Stimulated activated naive B cell treated with anti-CD40 and anti-IgM and Interleukin-4, amounts not matched to agents 10 μg/mL and 1 μg/mL and 100 μg/mL, for 72 hours (primary cell): ENCODE data around the gene SHOC2.

Experiments
- ATAC-seq, 2 donors: fragments of 150-1000 bp; cut with Tn5 transposase; replicated peaks; 2 replicates each; pipeline ENCODE4 v1.10.0; 2021; ENCODE audit warnings: moderate library complexity in 1 of 2
- DNase-seq: peaks from one replicate; pipeline ENCODE4 v3.0.0; 2021
- H3K27ac Mint-ChIP-seq: one replicate; pipeline ENCODE4 v1.8.0; 2022; ENCODE audit warnings: mild to moderate bottlenecking, mixed read lengths
- H3K27me3 Mint-ChIP-seq, 2 donors: one replicate each; pipeline ENCODE4 v1.8.0; 2022; ENCODE audit warnings: mixed read lengths in 2 of 2
- H3K36me3 Mint-ChIP-seq, 2 donors: one replicate each; pipeline ENCODE4 v1.8.0; 2022; ENCODE audit warnings: mixed read lengths in 2 of 2, mild to moderate bottlenecking in 1 of 2
- H3K4me1 Mint-ChIP-seq, 2 donors: one replicate each; pipeline ENCODE4 v1.8.0; 2022; ENCODE audit warnings: mixed read lengths in 2 of 2, mild to moderate bottlenecking in 1 of 2
- H3K4me3 Mint-ChIP-seq, 2 donors: one replicate each; pipeline ENCODE4 v1.8.0; 2022; ENCODE audit warnings: mild to moderate bottlenecking in 2 of 2, mixed read lengths in 2 of 2, moderate library complexity in 1 of 2
- H3K9me3 Mint-ChIP-seq, 2 donors: one replicate each; pipeline ENCODE4 v1.8.0; 2022; ENCODE audit warnings: mixed read lengths in 2 of 2, mild to moderate bottlenecking in 1 of 2

SHOC2 gene

GRCh38 chr10:110946496-110946895 lies 27.1 kb downstream of the SHOC2 start:
- Mint-ChIP-seq H3K4me3 (no peak overlapping the region), H3K4me1 (peaks cover 39 to 76% of the 10 kb centered on the region in 2 donors), H3K27ac (no peak overlapping the region), H3K27me3 (no peaks in the 10 kb centered on the region), H3K36me3 (peaks cover 51 to 82% of the 10 kb centered on the region in 2 donors), H3K9me3 (peaks cover 3 to 5% of the 10 kb centered on the region in 2 donors)
- DNase-seq (no peak), ATAC-seq (no peak)

GRCh38 chr10:110947061-110947595 lies 27.7 kb downstream of the SHOC2 start:
- no peaks in the 10 kb centered on the region for H3K27me3 Mint-ChIP-seq
- H3K36me3 Mint-ChIP-seq = peaks cover 54 to 85% of the 10 kb centered on the region in 2 donors
- H3K4me1 Mint-ChIP-seq = peaks cover 39 to 76% of the 10 kb centered on the region in 2 donors
- peaks cover 4 to 5% of the 10 kb centered on the region in 2 donors for H3K9me3 Mint-ChIP-seq
- no peak overlapping the region for H3K27ac Mint-ChIP-seq
- no peak overlapping the region for H3K4me3 Mint-ChIP-seq
- DNase-seq (no peak), ATAC-seq (no peak)

DNA sequence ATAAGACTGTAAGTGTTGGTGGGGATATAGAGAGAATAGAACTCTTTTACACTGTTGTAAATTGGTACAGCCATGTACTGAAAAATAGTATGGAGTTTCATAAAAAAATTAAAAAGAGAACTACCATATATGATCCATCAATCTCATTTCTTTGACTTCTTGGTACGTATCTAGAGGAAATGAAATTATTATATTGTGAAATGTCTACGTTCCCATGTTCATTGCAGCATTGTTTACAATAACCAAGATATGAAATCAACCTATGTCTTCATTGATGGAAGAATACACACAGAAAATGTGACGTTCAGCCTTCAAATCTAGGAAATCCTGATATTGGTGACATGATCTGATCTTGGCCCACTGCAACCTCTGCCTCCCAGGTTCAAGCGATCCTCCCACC lies 32.0 kb downstream of the SHOC2 start:
- H3K4me3 Mint-ChIP-seq = no peak overlapping the region
- ATAC-seq (no peak), DNase-seq (no peak)
- H3K4me1 Mint-ChIP-seq = peaks cover 31 to 68% of the 10 kb centered on the region in 2 donors
- no peak overlapping the region for H3K27ac Mint-ChIP-seq
- peaks cover 42 to 73% of the 10 kb centered on the region in 2 donors for H3K36me3 Mint-ChIP-seq
- H3K9me3 Mint-ChIP-seq = peaks cover 4 to 6% of the 10 kb centered on the region in 2 donors
- no peaks in the 10 kb centered on the region for H3K27me3 Mint-ChIP-seq

GRCh38 chr10:110957606-110958005 lies 38.2 kb downstream of the SHOC2 start:
- Mint-ChIP-seq H3K27ac (no peak overlapping the region), H3K4me1 (peaks cover 30 to 57% of the 10 kb centered on the region in 2 donors), H3K9me3 (peaks cover 2 to 7% of the 10 kb centered on the region in 2 donors), H3K27me3 (no peaks in the 10 kb centered on the region), H3K4me3 (no peak overlapping the region), H3K36me3 (peaks cover 25 to 39% of the 10 kb centered on the region in 2 donors)
- ATAC-seq (no peak), DNase-seq (no peak)

- DNase-seq = no peak
- Mint-ChIP-seq H3K4me1 (peaks cover 35 to 63% of the 10 kb centered on the region in 2 donors), H3K9me3 (peaks cover 0 to 7% of the 10 kb centered on the region in 2 donors), H3K4me3 (no peak overlapping the region), H3K27ac (no peak overlapping the region), H3K36me3 (peaks cover 24 to 40% of the 10 kb centered on the region in 2 donors), H3K27me3 (no peaks in the 10 kb centered on the region)
- ATAC-seq = no peak
These were observed 40.3 kb downstream of the SHOC2 start for GRCh38 chr10:110959379-110960332.

DNA sequence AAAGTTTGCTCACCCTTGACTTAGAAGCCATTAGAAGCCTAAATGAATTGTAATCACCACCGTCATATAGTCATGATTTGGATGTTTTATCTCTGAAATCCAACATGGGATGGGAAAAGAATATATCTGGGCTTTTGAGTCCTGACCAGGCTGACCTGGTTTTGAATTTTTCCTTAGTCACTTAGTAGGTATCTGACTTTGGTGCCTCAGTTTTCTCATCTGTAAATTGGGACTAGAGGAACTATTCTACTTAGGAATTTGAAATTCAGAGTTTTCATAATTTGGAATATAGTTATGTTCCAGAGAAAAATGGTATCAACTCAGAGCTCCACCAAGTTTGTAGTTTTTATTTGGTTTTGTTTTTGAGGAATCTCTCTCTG lies 40.9 kb downstream of the SHOC2 start:
- H3K36me3 Mint-ChIP-seq = peaks cover 18 to 36% of the 10 kb centered on the region in 2 donors
- H3K4me1 Mint-ChIP-seq = peaks cover 29 to 58% of the 10 kb centered on the region in 2 donors
- no peak overlapping the region for H3K4me3 Mint-ChIP-seq
- no peak for ATAC-seq
- H3K9me3 Mint-ChIP-seq = peaks cover 0 to 3% of the 10 kb centered on the region in 2 donors
- no peak for DNase-seq
- H3K27me3 Mint-ChIP-seq = no peaks in the 10 kb centered on the region
- H3K27ac Mint-ChIP-seq = no peak overlapping the region

DNA sequence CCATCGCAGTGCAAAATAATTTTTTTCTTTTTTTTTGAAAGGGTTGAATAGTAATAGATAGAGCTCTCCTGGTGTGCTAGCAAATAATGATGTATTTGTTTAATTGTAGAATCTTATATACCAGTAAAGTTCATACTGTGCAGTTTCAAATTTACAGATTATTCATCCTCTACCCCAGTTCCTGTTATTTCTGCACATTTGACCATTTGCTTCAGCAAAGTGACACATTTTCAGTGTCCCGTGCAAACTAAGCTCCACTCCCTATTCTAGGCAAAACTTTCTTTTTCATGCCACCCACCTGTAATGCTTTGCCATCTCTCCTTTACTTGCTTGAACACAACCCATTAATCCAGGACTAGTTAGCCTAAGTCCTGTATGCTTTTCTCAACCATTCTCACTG lies 43.0 kb downstream of the SHOC2 start:
- peak; percentile 7 to 46 for ATAC-seq
- Mint-ChIP-seq H3K4me1 (peaks cover 28 to 52% of the 10 kb centered on the region in 2 donors), H3K27me3 (no peaks in the 10 kb centered on the region), H3K36me3 (peaks cover 16 to 28% of the 10 kb centered on the region in 2 donors), H3K27ac (no peak overlapping the region), H3K4me3 (no peak overlapping the region), H3K9me3 (peaks cover 0 to 3% of the 10 kb centered on the region in 2 donors)
- DNase-seq = no peak

- no peaks in the 10 kb centered on the region for H3K9me3 Mint-ChIP-seq
- no peak overlapping the region for H3K4me3 Mint-ChIP-seq
- H3K27me3 Mint-ChIP-seq = no peaks in the 10 kb centered on the region
- peaks cover 10 to 26% of the 10 kb centered on the region in 2 donors for H3K36me3 Mint-ChIP-seq
- H3K27ac Mint-ChIP-seq = peak overlapping the region; percentile 27
- ATAC-seq (no peak), DNase-seq (no peak)
- peaks cover 26 to 45% of the 10 kb centered on the region in 2 donors for H3K4me1 Mint-ChIP-seq
These were observed 43.8 kb downstream of the SHOC2 start for GRCh38 chr10:110963162-110963561.

DNA sequence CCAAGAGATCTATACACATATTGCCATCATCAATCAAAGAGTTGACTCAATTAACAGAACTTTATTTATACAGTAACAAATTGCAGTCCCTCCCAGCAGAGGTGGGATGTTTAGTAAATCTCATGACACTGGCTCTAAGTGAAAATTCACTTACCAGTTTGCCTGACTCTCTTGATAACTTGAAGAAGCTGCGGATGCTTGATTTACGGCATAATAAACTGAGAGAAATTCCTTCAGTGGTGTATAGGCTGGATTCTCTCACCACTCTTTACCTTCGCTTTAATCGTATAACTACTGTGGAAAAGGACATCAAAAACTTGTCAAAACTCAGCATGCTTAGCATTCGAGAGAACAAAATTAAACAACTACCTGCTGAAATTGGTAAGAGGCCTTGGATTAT lies 45.3 kb downstream of the SHOC2 start:
- H3K27ac Mint-ChIP-seq = no peak overlapping the region
- peaks cover 25 to 39% of the 10 kb centered on the region in 2 donors for H3K4me1 Mint-ChIP-seq
- H3K4me3 Mint-ChIP-seq = no peak overlapping the region

DNA sequence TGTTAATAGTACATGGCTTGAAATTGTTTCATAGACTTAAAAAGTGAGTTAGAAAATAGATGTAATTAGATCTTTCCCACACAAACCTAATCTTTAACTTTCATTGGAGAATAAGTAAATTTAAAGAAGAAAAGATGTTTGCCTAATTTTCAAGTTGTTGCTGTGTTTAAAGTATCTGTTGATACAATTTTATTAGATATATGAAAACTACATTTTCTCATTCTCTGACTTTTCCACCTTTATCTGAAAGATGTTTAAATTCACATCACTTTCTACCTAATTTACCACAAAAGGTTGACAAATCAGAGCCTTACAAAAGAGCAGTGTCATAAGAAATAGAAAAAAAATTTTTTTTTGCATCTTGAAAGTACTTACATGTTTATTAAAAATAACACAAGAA lies 45.8 kb downstream of the SHOC2 start:
- Mint-ChIP-seq H3K27ac (no peak overlapping the region), H3K9me3 (no peaks in the 10 kb centered on the region), H3K4me3 (no peak overlapping the region), H3K4me1 (peaks cover 26 to 44% of the 10 kb centered on the region in 2 donors), H3K27me3 (no peaks in the 10 kb centered on the region), H3K36me3 (peaks cover 15 to 27% of the 10 kb centered on the region in 2 donors)
- ATAC-seq = no peak
- no peak for DNase-seq

More for the DNA sequence above, 45.3 kb downstream of the SHOC2 start:
- ATAC-seq (no peak), DNase-seq (no peak)
- H3K27me3 Mint-ChIP-seq = no peaks in the 10 kb centered on the region
- H3K36me3 Mint-ChIP-seq = peaks cover 11 to 23% of the 10 kb centered on the region in 2 donors
- H3K9me3 Mint-ChIP-seq = no peaks in the 10 kb centered on the region

GRCh38 chr10:110966146-110966545 lies 46.7 kb downstream of the SHOC2 start:
- ATAC-seq (no peak), DNase-seq (no peak)
- peaks cover 33 to 53% of the 10 kb centered on the region in 2 donors for H3K4me1 Mint-ChIP-seq
- peaks cover 0 to 3% of the 10 kb centered on the region in 2 donors for H3K9me3 Mint-ChIP-seq
- no peaks in the 10 kb centered on the region for H3K27me3 Mint-ChIP-seq
- H3K36me3 Mint-ChIP-seq = peaks cover 23 to 37% of the 10 kb centered on the region in 2 donors
- no peak overlapping the region for H3K4me3 Mint-ChIP-seq
- H3K27ac Mint-ChIP-seq = no peak overlapping the region

DNA sequence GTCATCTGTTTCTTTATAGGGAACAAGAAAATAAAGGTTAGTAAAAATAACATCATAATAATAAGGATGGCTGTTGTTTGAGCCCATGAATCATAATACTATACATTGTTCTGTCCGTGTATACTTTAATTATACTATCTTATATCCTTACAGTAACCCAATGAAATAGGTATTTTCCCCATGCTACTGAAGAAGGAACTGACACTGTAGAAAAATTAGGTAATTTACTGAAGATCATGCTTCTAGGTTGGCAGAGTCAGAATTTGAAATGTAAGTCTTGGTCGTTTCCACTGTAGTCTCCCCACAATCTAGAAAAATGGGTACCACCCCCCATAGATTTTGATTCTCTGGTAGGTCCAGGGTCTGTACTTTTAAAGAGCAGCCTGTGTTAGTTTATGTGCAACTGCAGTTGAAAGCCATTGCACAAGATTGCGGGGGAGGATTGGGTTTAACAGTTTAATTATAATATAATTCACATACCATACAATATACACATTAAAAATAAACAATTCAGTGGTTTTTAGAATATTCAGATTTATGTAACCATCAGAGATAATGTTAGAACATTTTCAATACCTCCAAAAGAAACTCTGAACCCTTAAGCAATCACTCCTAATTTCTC lies 47.7 kb downstream of the SHOC2 start:
- Mint-ChIP-seq H3K27ac (no peak overlapping the region), H3K9me3 (peaks cover 0 to 3% of the 10 kb centered on the region in 2 donors), H3K4me3 (no peak overlapping the region), H3K36me3 (peaks cover 25 to 40% of the 10 kb centered on the region in 2 donors), H3K4me1 (peaks cover 35 to 56% of the 10 kb centered on the region in 2 donors), H3K27me3 (no peaks in the 10 kb centered on the region)
- peak; percentile 93 to 95 for ATAC-seq
- no peak for DNase-seq

DNA sequence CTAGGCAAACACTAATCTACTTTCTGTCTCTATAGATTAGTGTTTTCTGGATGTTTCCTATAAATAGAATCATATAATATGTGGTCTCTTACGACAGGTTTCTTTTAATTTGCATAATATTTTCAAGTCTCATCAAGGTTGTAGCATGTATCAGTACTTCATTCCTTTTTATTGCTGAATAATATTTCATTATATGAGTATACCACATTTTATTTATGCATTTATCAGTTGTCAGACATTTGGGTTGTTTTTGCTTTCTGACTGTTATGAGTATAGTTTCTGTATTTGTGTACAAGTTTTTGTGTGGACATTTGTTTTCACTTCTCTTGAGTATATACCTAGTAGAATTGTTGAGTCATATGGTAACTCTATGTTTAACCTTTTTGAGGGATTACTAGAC lies 48.2 kb downstream of the SHOC2 start:
- peak; percentile 58 to 59 for ATAC-seq
- Mint-ChIP-seq H3K4me1 (peaks cover 38 to 56% of the 10 kb centered on the region in 2 donors), H3K4me3 (no peak overlapping the region), H3K27me3 (no peaks in the 10 kb centered on the region), H3K9me3 (peaks cover 0 to 3% of the 10 kb centered on the region in 2 donors), H3K27ac (no peak overlapping the region), H3K36me3 (peaks cover 25 to 44% of the 10 kb centered on the region in 2 donors)
- no peak for DNase-seq

GRCh38 chr10:110969183-110969582 lies 49.8 kb downstream of the SHOC2 start:
- peaks cover 23 to 38% of the 10 kb centered on the region in 2 donors for H3K36me3 Mint-ChIP-seq

More at GRCh38 chr10:110969183-110969582, 49.8 kb downstream of the SHOC2 start:
- Mint-ChIP-seq H3K4me1 (peaks cover 35 to 57% of the 10 kb centered on the region in 2 donors), H3K4me3 (no peak overlapping the region), H3K27ac (no peak overlapping the region), H3K27me3 (no peaks in the 10 kb centered on the region), H3K9me3 (peaks cover 0 to 3% of the 10 kb centered on the region in 2 donors)
- no peak for DNase-seq
- ATAC-seq = no peak
